HG03064 (cell line): ENCODE data around the gene PTPN23.
A peak's percentile ranks its signal among the peaks of the same experiment; 100 is the strongest.
"Not testable (repeated sequence)": the region's sequence is repeated elsewhere in the genome, so short reads cannot be mapped to it uniquely, and the experiment has no call there.

ENCODE experiments used
- ATAC-seq: cut with Tn5 transposase; IDR thresholded peaks from one replicate; pipeline ENCODE4 v1.9.1; 2021; ENCODE audit warnings: low read depth; ENCODE audit not compliant: unreplicated experiment

The PTPN23 gene

DNA sequence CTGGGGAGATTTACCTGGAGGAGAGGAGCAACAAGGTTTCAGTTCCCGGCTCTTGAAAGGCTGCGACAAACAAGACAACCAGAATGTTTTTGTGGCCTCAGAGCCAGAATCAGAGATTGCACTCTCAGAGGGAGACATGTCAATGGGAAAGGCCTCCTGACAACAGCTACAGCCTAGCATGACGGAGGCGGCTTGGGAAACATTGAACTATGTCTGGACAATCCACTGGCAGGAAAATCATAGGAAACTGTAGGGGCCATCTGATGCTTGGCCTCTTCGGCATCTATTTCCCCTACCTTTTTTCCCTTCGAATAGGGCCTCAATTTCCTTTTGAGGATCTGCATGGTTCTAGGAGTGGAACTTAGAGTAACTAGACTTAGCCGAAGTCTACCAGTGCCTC, 13.2 kb upstream of the PTPN23 start:
- ATAC-seq, result no peak

DNA sequence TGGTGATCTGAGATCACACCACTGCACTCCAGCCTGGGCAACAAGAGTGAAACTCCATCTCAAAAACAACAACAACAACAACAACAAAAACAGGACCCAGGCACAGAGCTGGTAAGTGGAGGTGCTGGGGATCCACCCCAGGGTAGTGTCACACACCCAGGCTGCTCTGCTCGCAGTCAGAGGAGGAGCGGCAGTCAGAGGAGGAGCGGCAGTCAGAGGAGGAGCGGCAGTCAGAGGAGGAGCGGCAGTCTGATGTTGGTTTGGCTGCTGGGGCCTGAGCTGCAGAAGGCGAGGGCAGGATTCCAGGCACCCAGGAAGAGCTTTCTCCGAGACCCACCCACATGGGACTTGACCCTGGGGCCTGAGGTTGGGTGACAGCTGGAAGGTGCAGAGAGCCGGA, 10.8 kb upstream of the PTPN23 start:
- ATAC-seq, result not testable (repeated sequence)

DNA sequence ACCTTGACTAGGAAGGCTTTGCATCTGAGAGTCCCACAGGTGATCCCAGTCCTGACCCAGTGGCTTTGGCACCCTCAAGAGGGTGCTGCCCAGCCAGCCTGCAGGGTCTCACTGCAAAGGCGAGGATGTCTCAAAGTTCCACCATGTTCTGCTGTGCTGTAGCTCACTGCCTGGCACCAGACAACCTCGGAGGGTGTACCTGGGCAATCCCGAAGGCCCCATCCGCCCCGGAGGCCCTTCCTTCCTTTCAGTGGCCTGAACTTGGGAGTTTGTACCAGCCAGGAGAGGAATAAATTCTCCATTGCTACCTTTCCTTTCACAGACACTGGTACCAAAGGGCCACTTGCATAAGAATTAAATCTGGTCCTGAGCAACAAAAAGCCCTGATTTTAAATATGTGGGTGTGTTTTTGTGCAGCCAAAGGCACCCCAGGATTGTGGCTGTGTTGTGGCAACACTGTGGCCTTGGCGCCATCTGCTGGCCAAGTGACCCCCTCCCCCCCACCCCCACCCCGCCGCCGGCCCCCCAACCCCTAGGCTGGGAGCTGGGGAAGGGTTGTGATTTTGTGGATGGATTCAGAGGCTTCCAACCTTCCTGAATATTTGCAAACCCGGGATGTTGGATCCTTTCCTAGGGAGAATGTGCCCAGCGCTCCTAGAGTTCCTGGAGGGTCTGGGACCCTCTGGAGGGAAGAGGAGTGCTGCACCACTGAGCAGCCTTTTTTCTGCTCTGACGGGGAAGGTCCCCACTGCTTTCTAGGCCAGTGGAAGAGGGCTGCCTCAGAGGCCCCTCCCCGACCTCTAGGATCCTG, 9.7 kb upstream of the PTPN23 start:
- ATAC-seq, result no peak

DNA sequence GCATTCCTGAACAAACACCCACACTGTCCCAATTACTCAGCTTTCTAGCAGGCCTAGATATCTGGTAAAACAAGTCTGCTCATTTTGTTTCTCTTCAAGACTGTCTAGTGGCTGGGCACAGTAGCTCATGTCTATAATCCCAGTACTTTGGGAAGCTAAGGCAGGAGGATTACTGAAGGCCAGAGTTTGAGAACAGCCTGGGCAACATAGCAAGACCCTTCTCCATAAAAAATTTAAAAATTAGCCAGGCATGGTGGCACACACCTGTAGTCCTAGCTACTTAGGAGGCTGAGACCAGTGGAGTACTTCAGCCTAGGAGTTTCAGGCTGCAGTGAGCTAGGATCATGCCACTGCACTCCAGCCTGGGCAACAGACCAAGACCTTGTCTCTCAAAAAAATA, 6.2 kb upstream of the PTPN23 start:
- ATAC-seq, result no peak

DNA sequence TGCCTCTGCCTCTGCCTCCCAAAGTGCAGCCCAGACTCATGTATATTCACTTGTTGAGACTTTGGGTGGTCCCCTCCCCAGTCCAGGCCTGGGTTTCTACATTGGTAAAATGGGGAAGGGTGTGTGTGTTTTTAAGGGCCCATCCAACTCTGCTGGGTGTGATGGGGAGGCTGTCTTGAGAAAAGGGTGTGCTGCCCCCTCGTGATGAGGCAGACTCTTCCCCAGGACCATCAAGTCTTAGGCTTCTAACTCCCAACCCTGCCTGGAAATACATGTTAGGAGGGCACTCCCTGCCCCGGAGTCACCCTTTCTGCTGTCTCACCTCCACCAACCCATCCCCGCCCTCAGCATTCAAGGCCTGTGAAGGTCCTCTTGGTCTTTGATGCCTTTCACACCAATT, 4.4 kb upstream of the PTPN23 start:
- ATAC-seq, result no peak

DNA sequence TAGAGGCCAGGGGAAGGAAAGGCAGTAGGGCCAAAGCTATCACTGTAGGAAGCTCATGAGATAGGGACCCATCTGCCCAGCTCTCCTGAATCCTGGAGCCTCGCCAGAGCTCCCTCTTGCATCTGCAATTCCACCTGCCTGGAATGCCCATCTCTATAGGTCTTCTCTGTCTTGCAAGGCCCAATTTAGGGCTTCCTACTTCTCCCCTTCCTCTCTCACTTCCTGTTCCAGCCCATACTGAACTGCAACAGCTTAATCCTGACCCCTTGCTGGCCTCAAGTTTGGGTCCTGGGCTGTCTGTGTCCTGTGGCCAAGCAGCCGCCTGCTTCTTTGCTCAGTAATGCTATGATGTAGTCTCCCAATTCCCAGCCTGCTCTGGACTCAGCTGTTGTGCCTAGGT, 3.6 kb upstream of the PTPN23 start:
- no peak for ATAC-seq

DNA sequence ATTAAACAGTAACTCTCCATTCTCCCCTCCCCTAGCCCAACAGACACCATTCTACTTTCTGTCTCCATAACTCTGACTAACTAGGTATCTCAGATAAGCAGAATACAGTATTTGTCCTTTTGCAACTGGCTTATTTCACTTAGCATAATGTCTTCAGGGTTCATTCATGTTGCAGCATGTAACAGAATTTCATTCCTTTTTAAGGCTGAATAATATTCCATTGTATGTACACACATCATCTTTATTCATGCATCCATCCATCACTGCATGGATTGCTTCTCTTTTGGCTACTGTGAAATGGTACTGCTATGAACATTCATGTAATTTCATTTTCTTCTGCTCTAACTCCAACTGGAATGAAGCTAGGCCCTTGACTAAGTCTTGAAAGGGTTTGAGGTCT, 2.0 kb upstream of the PTPN23 start:
- no peak for ATAC-seq

DNA sequence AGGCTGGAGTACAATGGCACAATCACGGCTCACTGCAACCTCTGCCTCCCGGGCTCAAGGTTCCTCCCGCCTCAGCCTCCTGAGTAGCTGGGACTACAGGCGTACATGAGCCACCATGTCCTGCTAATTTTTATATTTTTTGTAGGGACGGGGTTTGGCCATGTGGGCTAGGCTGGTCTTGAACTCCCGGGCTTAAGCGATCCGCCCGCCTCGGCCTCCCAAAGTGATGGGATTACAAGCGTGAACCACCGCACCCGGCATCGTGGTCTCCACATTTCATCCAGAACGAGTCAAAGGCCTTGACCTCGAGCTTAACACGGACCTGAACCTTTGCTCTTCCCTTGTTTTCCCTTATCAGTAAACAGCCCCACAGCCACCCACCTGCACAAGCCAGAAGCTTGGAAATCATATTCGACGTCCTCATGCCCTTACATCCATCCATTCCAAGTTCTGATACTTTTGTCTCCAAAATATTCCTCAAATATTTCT, 1.4 kb upstream of the PTPN23 start:
- no peak for ATAC-seq

DNA sequence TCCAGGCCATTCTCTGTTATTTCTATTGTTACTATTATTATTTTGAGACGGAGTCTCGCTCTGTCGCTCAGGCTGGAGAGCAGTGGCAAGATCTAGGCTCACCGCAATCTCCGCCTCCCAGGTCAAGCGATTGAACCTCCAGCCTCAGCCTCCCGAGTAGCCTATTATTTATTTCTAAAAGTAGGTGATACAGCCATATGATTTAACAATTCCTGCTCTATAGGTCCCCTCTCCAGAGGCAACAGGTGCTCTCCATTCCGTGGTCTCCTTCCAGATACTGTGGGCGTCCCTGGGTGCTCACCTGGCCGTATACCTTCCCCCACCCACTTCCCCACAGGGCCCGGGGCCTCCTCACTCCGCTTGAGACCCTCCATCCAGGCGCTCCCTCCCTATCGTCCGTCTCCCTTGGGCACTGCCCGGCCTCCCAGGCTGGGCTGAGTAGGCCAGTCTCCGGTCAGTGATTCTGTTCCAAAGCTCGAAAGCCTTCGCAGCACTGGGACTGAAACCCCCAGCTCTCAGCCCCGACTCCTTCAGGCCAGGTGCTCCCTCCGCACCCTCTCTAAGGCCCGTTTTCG, 708 bp upstream of the PTPN23 start:
- no peak for ATAC-seq

DNA sequence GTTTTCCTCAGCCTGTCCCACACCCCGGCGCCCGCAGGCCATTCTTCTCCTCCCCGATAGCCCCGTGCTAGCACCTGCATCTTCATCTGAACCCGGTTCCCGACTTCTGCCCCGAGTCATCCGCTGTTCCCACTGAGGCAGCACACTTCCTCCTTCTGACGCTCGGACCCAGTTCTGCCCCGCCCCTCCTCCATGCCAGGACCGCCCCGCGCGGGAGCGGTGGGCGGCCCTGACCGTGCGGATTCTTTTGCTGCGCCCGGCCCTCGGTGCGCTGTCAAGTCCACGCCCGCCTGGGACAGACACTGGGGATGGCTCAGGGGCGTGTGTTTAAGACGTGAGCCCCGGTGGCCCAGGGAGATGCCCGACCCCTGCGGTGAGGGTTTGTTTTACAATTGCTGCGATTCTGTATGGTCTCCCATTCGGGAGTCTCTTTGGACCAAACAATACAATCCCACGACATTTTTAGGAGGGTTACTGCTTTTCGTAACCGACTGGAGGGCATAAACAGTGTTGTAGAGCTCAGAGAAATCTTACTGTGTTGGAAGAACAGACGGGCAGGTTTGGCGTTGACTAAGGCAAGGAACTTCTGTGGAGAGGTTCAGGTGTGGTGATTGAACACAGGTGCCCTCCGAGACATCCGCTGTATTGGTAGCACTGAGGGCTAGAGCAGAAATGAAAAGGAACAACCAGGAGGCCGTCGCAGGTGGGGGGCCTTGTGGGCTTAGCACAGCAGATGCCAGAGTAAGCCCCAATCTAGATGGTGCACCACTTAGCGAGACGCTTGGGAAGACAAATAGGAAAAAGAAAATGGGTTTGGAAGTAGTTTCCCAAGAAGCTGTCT, 716 bp downstream of the PTPN23 start:
- ATAC-seq, result peak; percentile 41

DNA sequence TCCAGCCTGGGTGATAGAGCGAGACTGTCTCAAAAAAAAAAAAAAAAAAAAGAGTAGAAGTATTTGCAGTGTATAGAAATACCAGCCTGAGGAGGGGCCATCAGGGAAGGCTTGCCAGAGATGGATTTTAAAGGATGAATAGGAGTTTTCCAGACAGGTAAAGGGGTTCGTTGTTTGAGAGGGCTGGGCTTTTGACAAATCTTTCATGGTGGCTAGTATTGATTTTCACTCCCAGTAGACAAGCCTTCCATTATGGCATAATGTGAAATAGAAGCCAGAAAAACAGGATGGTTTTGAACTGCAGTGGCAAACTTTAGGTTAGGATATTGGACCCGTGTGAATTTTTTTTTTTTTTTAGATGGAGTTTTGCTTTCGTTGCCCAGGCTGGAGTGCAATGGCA, 3.6 kb downstream of the PTPN23 start:
- ATAC-seq, result no peak

DNA sequence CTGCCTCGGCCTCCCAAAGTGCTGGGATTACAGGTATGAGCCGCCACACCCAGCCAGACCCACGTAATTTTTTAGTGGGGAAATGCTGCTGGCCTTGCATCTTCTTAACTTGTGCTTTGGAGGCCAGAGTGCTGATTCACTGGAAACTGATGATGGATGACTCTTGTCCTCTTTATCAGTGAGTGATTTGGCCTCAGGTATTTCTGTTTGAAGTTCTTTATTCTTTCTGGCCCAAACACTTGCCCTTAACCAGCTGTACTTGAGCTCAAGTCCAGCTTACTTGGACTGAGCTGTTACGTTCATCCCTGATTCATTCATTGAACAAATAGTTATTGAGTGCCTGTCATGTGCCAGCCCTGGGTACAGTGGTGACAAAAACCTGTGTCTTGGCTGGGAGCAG, 4.2 kb downstream of the PTPN23 start:
- no peak for ATAC-seq

DNA sequence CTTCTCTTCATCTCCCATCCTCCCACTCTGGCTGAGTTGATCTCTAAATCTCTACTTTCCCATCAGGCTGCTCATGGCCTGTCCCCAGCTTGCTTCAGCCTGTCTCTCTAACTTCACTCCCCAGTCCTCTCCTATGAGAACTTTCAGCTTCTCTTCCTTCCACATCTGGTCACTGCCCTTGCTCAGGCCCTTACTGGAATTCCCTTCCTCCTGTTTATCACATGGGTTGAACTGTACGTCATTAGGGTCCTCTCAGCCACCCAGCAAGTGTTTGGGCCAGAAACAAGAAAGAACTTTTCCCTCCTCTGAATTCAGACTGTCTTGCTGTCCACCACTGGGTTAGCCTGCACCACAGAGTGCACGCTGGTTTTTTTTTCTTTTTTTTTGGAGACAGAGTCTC, 5.0 kb downstream of the PTPN23 start:
- ATAC-seq, result no peak

DNA sequence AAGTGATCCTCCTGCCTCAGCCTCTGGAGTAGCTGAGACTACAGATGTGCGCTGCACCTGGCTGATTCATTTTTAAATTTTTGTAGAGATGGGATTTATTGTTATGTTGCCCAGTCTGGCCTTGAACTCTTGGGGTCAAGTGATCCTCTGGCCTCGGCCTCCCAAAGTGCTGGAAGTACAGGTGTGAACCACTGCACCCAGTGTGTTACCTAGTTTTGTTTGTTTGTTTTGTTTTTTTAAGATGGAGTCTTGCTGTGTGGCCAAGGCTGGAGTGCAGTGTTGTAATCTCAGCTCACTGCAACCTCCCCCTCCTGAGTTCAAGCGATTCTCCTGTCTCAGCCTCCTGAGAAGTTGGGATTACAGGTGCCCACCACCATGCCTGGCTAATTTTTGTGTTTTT, 12.1 kb downstream of the PTPN23 start:
- ATAC-seq, result no peak

DNA sequence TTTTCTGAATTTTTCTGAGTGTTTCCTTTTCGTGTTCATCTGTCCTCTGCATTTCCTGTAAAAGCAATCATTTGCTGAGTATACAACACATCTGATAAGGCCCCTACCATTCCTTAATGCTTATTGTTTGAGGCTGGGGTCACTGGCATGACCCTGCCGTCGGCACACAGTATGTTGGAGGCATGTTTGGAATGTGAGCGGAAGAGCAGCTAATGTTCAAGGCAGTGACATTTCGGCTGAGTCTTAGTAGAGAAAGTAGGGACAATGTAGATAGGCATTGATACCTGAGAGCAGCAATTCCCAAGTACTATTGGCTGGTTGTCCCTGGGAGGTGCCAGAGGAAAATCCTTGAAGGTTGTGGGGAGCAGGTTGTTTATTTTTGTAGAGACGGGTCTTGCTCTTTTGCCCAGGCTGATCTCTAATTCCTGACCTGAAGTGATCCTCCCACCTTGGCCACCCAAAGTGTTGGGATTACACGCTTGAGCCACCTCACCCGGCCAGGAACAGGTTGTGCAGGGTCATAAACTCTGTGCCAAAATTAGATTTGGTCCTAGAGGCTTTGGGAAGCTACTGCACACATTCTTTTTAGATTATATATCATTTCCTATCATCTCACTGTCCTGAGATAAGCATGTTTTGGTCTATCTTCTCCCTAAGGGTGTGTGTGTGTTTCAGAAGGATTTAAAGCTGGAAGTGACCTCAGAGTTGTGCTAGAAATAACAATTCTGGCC, 13.5 kb downstream of the PTPN23 start:
- no peak for ATAC-seq

DNA sequence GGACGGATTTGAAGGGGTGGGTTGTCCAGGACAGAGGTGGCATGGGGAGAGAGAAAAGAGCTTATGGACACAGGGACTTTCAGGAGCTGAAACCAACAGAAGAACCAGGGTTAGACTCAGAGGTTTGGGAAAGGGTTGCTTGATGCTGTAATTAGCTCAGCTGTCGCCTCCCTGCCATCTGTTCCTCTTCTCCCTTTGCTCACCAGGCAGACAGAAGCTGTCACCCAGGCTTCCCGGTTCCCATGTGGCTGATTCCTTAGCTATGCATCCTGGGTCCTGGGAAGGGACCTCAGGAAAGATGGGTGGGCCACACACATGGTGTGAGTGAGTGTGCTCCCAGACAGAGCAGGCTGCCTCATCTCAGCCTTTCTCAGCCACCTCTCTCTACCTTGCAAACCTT, 14.1 kb downstream of the PTPN23 start:
- ATAC-seq, result no peak

DNA sequence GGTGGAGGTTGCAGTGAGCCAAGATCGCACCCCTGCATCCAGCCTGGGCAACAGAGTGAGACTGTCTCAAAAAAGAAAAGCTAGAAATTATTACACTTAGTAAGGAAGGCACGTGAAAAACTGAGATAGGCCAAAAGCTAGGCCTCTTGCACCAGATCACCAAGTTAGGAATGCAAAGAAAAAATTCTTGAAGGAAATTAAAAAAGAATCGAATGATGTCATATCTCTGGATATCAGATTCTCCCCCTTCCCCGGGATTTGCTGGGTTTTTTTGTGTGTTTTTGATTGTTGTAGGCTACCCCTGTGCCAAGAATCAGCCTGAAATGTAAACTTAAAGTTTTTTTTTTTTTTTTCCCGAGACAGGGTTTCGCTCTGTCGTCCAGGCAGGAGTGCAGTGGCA, 17.4 kb downstream of the PTPN23 start:
- no peak for ATAC-seq

DNA sequence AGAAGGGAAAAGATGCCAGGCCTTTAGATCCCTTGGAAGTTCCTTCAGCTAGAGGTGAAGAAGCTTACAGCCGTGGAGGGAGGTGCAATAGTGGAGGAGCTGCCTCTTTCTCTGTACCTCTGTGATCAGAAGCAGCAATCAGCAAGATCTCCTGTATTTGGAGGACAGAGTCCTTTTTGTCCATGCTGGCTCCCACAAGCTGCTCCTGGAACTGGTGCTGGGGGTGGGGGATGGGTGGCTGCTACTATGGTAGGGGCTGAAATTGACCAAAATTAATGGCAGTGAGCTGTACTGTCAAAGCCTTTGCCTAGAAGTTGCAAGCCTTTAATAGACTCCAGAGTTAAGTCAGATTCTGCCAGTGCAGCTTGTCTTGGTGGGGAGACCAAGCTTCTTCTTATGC, 18.2 kb downstream of the PTPN23 start:
- no peak for ATAC-seq

DNA sequence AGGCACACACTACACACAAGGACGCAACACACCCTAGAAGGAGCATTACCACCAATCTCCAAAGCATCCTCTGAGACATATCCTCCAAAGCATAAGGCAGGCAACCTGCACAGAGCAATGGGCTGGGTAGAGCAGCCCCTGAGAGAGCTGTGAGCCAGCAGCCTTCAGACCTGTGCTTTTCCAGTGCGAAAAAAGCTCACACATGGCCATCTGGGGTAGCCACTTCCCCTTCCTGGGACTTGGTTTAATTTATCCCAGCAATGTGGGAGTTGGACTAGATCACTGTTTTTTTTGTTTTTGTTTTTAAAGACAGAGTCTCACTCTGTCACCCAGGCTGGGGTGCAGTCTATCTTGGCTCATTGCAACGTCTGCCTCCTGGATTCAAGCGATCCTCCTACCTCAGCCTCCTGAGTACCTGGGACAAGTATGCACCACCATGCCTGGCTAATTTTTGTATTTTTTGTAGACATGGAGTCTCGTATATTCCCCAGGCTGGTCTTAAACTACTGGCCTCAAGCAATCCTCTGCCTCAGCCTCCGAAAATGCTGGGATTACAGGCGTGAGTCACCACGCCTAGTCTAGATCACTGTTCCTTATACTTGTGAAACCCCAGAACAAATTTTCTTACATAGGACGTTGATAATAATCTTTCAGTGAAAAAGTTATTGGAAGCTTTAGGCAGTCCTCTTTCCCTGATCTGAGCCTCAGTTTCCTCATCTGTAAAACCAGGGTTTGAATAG, 18.9 kb downstream of the PTPN23 start:
- no peak for ATAC-seq

DNA sequence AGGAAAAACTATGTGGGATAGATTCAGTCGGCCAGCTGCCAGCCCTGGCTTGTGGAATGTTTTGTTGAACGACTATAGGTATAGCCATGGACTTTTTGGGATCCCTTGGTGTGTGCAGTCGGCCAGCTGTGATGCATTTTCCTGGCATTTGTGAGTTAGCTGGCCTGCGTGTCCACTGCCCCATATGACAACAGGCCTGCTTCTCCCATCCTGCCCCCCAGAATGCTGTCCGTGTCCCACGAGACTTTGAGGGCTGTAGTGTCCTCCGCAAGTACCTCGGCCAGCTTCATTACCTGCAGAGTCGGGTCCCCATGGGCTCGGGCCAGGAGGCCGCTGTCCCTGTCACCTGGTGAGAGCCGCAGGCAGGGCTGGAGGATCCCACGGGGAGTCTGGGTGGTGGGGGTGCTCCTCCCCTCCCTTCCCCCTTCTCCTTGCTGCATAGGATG, 23.6 kb downstream of the PTPN23 start:
- ATAC-seq, result no peak
